Endothelial cell of umbilical vein (primary cell): ENCODE measurements around the gene RIGI. TPM values are rescaled to one million over a fixed set of nuclear protein-coding genes. Genes with fewer than 3 reads are reported as not detected.
A peak's percentile ranks its signal among the peaks of the same experiment; 100 is the strongest.

Experiments used
- BruUV-seq: library from RNA; stranded (reverse); fragments of 400-500 nt; replicated peaks from 2 replicates; lab custom pipeline; 2021; lab: Mats Ljungman, UMichigan
- CTCF ChIA-PET: fragments of 300-600, 350-600 bp; sonication (Branson Sonifier 250); formaldehyde crosslinking; loops from one replicate; lab custom pipeline; 2021; ENCODE audit warnings: antibody characterized with exemption, inconsistent platforms; lab: Charles Lee
- POLR2A ChIA-PET: fragments of 300-600, 350-600 bp; sonication (Branson Sonifier 250); formaldehyde crosslinking; loops from one replicate; lab custom pipeline; 2021; ENCODE audit warnings: antibody characterized with exemption, inconsistent platforms; lab: Charles Lee
- DNase-seq: peaks from one replicate; pipeline ENCODE4 v3.0.0-alpha.2; 2011; ENCODE audit warnings: low read depth, low spot score
- FAIRE-seq: peaks from 2 replicates; lab custom pipeline; 2011; peaks lifted over from hg19 to GRCh38; lab: Jason Lieb, UNC
- H2AFZ ChIP-seq: 2 replicates; pipeline ENCODE4 v1.6.0; 2012; ENCODE audit warnings: low read depth, low read length, control low read depth, inconsistent platforms
- H3K27ac ChIP-seq: 2 replicates; pipeline ENCODE4 v1.5.1; 2011; ENCODE audit warnings: low read depth, mild to moderate bottlenecking, control low read depth, low read length, moderate library complexity; ENCODE audit not compliant: insufficient read depth
- H3K27me3 ChIP-seq, 2 experiments: 2 replicates each; pipeline versions ENCODE4 v1.6.0 to v1.6.1; 2011; ENCODE audit warnings: low read length in 2 of 2, mixed read lengths in 1 of 2; ENCODE audit not compliant: control insufficient read depth in 2 of 2, insufficient read depth in 2 of 2
- H3K36me3 ChIP-seq, 2 experiments: 2 replicates in 1 of 2; 3 replicates in 1 of 2; pipeline ENCODE4 v1.5.1; 2011; ENCODE audit warnings: low read length in 2 of 2, mild to moderate bottlenecking in 1 of 2, moderate library complexity in 1 of 2; ENCODE audit not compliant: control insufficient read depth in 2 of 2, insufficient read depth in 2 of 2; ENCODE audit errors: extremely low read depth in 1 of 2
- H3K4me1 ChIP-seq: 3 replicates; pipeline ENCODE4 v1.5.1; 2011; ENCODE audit warnings: mild to moderate bottlenecking, low read length; ENCODE audit not compliant: control insufficient read depth, insufficient read depth; ENCODE audit errors: extremely low read depth
- H3K4me2 ChIP-seq: 2 replicates; pipeline ENCODE4 v1.6.1; 2011; ENCODE audit warnings: low read length, control low read depth, mixed read lengths; ENCODE audit not compliant: insufficient read depth
- H3K4me3 ChIP-seq, 3 experiments: fragments of 200-600 bp in 1 of 3; sonication (generic), shearing (Covaris generic) in 1 of 3; replicated peaks in 1 of 3; 2 replicates each; pipeline ENCODE4 v1.5.1; 2011 to 2016; ENCODE audit warnings: control low read depth in 3 of 3, low read length in 3 of 3, mild to moderate bottlenecking in 2 of 3, inconsistent platforms in 1 of 3, low read depth in 1 of 3, moderate library complexity in 1 of 3; ENCODE audit not compliant: insufficient read depth in 1 of 3
- H3K79me2 ChIP-seq: 2 replicates; pipeline ENCODE4 v1.6.0; 2012; ENCODE audit warnings: low read length, inconsistent platforms; ENCODE audit not compliant: control insufficient read depth, insufficient read depth
- H3K9ac ChIP-seq: replicated peaks from 2 replicates; pipeline ENCODE3; 2011; ENCODE audit warnings: low read length, control low read depth; ENCODE audit not compliant: insufficient read depth; ENCODE audit errors: extremely low read depth
- H3K9me1 ChIP-seq: replicated peaks from 3 replicates; pipeline ENCODE4 v1.6.0; 2011; ENCODE audit warnings: mild to moderate bottlenecking, low read length; ENCODE audit not compliant: control insufficient read depth, insufficient read depth; ENCODE audit errors: extremely low read depth
- H3K9me3 ChIP-seq: replicated peaks from 2 replicates; pipeline ENCODE4 v1.5.1; 2012; ENCODE audit warnings: low read length, inconsistent platforms; ENCODE audit not compliant: control insufficient read depth, insufficient read depth
- H4K20me1 ChIP-seq: replicated peaks from 2 replicates; pipeline ENCODE3; 2011; ENCODE audit warnings: mild to moderate bottlenecking, low read length; ENCODE audit not compliant: control insufficient read depth, insufficient read depth; ENCODE audit errors: extremely low read depth
- CTCF ChIP-seq, 2 donors: IDR thresholded peaks; 1 replicate in 1 of 2; 2 replicates in 1 of 2; pipeline ENCODE4 v1.5.1; 2011; ENCODE audit warnings: low read length in 2 of 2, mild to moderate bottlenecking in 2 of 2, moderate library complexity in 2 of 2, control low read depth in 1 of 2, inconsistent platforms in 1 of 2, low read depth in 1 of 2; ENCODE audit not compliant: insufficient read depth in 1 of 2; ENCODE audit errors: extremely low read depth in 1 of 2
- EZH2 ChIP-seq: IDR thresholded peaks from 2 replicates; pipeline ENCODE4 v1.6.1; 2012; ENCODE audit warnings: borderline replicate concordance, low read depth, mild to moderate bottlenecking, moderate library complexity, low read length, inconsistent platforms; ENCODE audit not compliant: severe bottlenecking
- FOS ChIP-seq: IDR thresholded peaks from 2 replicates; pipeline ENCODE4 v1.6.1; 2011; ENCODE audit warnings: mild to moderate bottlenecking, low read length, moderate library complexity, borderline replicate concordance; ENCODE audit not compliant: insufficient read depth
- GATA2 ChIP-seq: IDR thresholded peaks from 2 replicates; pipeline ENCODE4 v1.7.0; 2011; ENCODE audit warnings: low read depth, mild to moderate bottlenecking, moderate library complexity, mixed read lengths, low read length; ENCODE audit not compliant: insufficient read length, insufficient read depth
- JUN ChIP-seq: IDR thresholded peaks from 2 replicates; pipeline ENCODE4 v1.6.1; 2011; ENCODE audit warnings: borderline replicate concordance, low read depth; ENCODE audit not compliant: insufficient read length, insufficient read depth
- MAX ChIP-seq: IDR thresholded peaks from 2 replicates; pipeline ENCODE4 v1.6.1; 2011; ENCODE audit not compliant: insufficient read depth, insufficient read length
- MYC ChIP-seq: IDR thresholded peaks from one replicate; pipeline ENCODE4 v1.6.1; 2011; ENCODE audit warnings: mild to moderate bottlenecking, low read depth, low read length
- POLR2A ChIP-seq: IDR thresholded peaks from 2 replicates; pipeline ENCODE4 v1.6.1; 2012; ENCODE audit warnings: low read depth, mild to moderate bottlenecking, control low read depth, low read length
- POLR2AphosphoS5 ChIP-seq: IDR thresholded peaks from 2 replicates; pipeline ENCODE4 v1.6.1; 2012; ENCODE audit warnings: low read depth, mild to moderate bottlenecking, control low read depth, low read length, moderate library complexity; ENCODE audit not compliant: insufficient read depth
- dilution Hi-C: fragments of 300-500 bp; cut with MboI; formaldehyde crosslinking; loops from one replicate; pipeline ENCODE4 v1.15.0; 2019; ENCODE audit warnings: low sequenced_read_pairs; ENCODE audit not compliant: extremely low pct_ligation_motif_present
- intact Hi-C: fragments of 100-400 bp; cut with micrococcal nuclease; formaldehyde crosslinking; loops from one replicate; pipeline ENCODE4 v1.10.0; 2022
- polyA plus RNA-seq, 4 experiments: library from polyadenylated mRNA; depleted of rRNA in 3 of 4; stranded (reverse) in 3 of 4; unstranded in 1 of 4; fragments of >200 nt; gene quantifications; 2 replicates each; pipeline versions ENCODE4 v1.2.1 to v1.2.3, GENCODE V29; 2011 to 2012; ENCODE audit warnings: missing spikeins in 1 of 4
- total RNA-seq: library from RNA; stranded (reverse); gene quantifications from 2 replicates; pipeline ENCODE4 v1.2.3, GENCODE V29; 2021

RIGI gene
- total and polyA plus RNA-seq, 2 donors (not counting 3 experiments of a cell fraction or from before 2014, with no cell fraction given) = 4.5 to 13.3 TPM

- Histone ChIP-seq H4K20me1 (no peaks in the 10 kb centered on the region), H3K79me2 (peaks cover 30% of the 10 kb centered on the region), H3K9me3 (no peaks in the 10 kb centered on the region), H3K4me2 (peak overlapping the region; percentile 5), H3K4me1 (peaks cover 15% of the 10 kb centered on the region), H3K27me3 (no peaks in the 10 kb centered on the region), H3K4me3 (no peak overlapping the region), H3K27ac (no peak overlapping the region), H3K36me3 (no peaks in the 10 kb centered on the region), H3K9ac (no peak overlapping the region), H2AFZ (no peak overlapping the region), H3K9me1 (no peaks in the 10 kb centered on the region)
- dilution Hi-C loops (no loop called here), intact Hi-C loops (no loop called here)
- CTCF ChIA-PET = interaction anchor here (4.9 kb wide), 1 partner anchor 146 kb away, joined by 172 read pairs; no protein-coding TSS in a partner anchor
- FAIRE-seq = no peak
- BruUV-seq = no TSS peak
- DNase-seq = no peak
- no peak for TF ChIP-seq POLR2AphosphoS5
- TF ChIP-seq GATA2 = no peak
- POLR2A ChIA-PET = no interaction called here
Measured at GRCh38 chr9:32523910-32524309, 2.1 kb downstream of the RIGI start.

GRCh38 chr9:32518276-32518675 is 7.7 kb downstream of the RIGI start:
- Histone ChIP-seq H3K9me1 (no peaks in the 10 kb centered on the region), H3K4me3 (no peak overlapping the region), H3K9me3 (no peaks in the 10 kb centered on the region), H3K79me2 (peaks cover 9% of the 10 kb centered on the region), H3K4me2 (no peak overlapping the region), H3K4me1 (no peaks in the 10 kb centered on the region), H3K36me3 (no peaks in the 10 kb centered on the region), H2AFZ (no peak overlapping the region), H4K20me1 (no peaks in the 10 kb centered on the region), H3K27me3 (no peaks in the 10 kb centered on the region), H3K9ac (no peak overlapping the region), H3K27ac (no peak overlapping the region)
- BruUV-seq = no TSS peak
- intact Hi-C loops (no loop called here), dilution Hi-C loops (no loop called here)
- DNase-seq = no peak
- TF ChIP-seq POLR2AphosphoS5 (no peak), MYC (no peak), EZH2 (no peak), GATA2 (no peak), CTCF (IDR thresholded peaks at IDR 0.05; ENCODE audit: extremely low read depth in 1 of 2, insufficient read depth in 1 of 2, low read depth in 1 of 2, low read length in 2 of 2) (no peak), FOS (no peak), JUN (no peak), POLR2A (no peak), MAX (no peak)
- FAIRE-seq = no peak
- CTCF ChIA-PET = no interaction called here
- POLR2A ChIA-PET = no interaction called here
